ENCODE results near the gene MRPS15.

The MRPS15 gene

DNA sequence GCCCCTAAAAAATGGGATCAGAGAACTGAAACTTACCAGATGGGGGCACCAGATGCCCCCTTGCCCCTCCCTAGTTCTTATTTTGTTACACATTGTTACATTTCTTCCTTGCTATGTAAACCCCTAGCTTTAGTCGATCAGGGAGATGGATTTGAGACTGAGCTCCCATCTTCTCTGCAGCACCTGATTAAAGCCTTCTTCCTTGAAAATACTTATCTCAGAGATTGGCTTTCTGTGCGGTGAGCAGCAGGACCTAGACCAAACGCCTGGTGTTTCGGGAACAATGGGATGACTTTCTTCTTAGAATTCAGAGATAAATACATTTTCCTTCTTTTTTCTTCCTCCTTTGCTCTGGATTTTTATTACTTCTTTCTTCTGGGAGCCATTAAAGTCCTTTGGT, 49.8 kb downstream of the MRPS15 start:
- TF ChIP-seq, protein P1, sequence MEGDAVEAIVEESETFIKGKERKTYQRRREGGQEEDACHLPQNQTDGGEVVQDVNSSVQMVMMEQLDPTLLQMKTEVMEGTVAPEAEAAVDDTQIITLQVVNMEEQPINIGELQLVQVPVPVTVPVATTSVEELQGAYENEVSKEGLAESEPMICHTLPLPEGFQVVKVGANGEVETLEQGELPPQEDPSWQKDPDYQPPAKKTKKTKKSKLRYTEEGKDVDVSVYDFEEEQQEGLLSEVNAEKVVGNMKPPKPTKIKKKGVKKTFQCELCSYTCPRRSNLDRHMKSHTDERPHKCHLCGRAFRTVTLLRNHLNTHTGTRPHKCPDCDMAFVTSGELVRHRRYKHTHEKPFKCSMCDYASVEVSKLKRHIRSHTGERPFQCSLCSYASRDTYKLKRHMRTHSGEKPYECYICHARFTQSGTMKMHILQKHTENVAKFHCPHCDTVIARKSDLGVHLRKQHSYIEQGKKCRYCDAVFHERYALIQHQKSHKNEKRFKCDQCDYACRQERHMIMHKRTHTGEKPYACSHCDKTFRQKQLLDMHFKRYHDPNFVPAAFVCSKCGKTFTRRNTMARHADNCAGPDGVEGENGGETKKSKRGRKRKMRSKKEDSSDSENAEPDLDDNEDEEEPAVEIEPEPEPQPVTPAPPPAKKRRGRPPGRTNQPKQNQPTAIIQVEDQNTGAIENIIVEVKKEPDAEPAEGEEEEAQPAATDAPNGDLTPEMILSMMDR (IDR thresholded peaks at IDR 0.05; ENCODE audit: insufficient read depth, low read length): no peak
- TF ChIP-seq GABPA (IDR thresholded peaks at IDR 0.05; ENCODE audit: low read depth) (no peak), POLR2AphosphoS5 (IDR thresholded peaks at IDR 0.05; ENCODE audit: low read depth) (no peak), SPI1 (IDR thresholded peaks at IDR 0.05; ENCODE audit: borderline replicate concordance, low read depth) (no peak)
- TF ChIP-seq, protein P2, sequence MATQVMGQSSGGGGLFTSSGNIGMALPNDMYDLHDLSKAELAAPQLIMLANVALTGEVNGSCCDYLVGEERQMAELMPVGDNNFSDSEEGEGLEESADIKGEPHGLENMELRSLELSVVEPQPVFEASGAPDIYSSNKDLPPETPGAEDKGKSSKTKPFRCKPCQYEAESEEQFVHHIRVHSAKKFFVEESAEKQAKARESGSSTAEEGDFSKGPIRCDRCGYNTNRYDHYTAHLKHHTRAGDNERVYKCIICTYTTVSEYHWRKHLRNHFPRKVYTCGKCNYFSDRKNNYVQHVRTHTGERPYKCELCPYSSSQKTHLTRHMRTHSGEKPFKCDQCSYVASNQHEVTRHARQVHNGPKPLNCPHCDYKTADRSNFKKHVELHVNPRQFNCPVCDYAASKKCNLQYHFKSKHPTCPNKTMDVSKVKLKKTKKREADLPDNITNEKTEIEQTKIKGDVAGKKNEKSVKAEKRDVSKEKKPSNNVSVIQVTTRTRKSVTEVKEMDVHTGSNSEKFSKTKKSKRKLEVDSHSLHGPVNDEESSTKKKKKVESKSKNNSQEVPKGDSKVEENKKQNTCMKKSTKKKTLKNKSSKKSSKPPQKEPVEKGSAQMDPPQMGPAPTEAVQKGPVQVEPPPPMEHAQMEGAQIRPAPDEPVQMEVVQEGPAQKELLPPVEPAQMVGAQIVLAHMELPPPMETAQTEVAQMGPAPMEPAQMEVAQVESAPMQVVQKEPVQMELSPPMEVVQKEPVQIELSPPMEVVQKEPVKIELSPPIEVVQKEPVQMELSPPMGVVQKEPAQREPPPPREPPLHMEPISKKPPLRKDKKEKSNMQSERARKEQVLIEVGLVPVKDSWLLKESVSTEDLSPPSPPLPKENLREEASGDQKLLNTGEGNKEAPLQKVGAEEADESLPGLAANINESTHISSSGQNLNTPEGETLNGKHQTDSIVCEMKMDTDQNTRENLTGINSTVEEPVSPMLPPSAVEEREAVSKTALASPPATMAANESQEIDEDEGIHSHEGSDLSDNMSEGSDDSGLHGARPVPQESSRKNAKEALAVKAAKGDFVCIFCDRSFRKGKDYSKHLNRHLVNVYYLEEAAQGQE (IDR thresholded peaks at IDR 0.05; ENCODE audit: insufficient replicate concordance, low read depth): no peak
- H3K27ac ChIP-seq (replicated peaks): no peak overlapping the region
- no peak overlapping the region for H3K4me3 ChIP-seq (replicated peaks; ENCODE audit: insufficient read depth, low read length)
- DNase-seq (ENCODE audit: low read depth in 1 of 2, low spot score in 1 of 2): no peak
- no peaks in the 10 kb centered on the region for H3K27me3 ChIP-seq (ENCODE audit: insufficient read depth, poor library complexity, severe bottlenecking)

DNA sequence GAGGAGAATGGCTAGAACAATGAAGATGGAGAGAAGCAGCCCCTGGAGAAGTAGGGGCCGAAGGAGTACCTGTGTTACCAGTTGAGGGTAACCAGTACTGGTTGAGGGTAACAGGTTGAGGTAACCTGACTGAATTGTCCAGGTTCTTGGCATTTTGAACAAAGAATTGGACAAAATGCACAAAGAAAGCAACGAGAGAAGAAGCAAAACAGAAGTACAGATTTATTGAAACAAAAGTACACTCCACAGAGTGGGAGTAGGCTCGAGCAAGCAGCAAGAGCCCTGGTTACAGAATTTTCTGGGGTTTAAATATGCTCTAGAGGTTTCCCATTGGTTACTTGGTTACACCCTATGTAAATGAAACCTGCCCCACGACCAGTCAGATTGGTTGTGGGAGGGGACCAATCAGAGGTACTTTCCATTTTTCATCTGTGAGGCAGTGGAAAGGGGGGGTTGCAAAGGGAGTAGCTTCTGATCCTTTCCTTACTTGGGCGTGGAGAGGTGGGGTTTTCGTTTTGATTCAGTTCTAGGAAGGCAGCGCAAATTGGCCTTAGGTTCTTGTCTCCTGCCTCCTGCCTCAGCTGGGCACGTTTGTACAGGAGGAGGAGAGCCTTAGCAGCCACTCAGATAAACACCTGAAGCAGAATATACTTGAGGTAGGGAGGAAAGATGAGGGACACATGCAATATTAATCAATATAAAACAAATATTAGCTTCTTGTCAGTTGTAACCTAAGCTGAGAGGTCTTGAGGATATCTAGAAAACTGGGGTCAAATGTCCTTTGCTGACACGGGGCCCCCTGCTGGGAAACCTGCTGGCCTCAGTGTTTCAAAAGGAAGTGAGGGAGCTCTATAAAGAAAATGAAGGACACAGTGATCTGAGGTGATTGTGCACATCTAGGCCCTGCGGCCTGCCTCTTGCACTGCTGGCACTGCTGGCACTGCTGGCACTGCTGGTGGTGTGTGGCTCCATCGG, 52.2 kb downstream of the MRPS15 start:
- no peak for TF ChIP-seq POLR2AphosphoS5 (IDR thresholded peaks at IDR 0.05; ENCODE audit: low read depth)
- no peak for TF ChIP-seq SPI1 (IDR thresholded peaks at IDR 0.05; ENCODE audit: borderline replicate concordance, low read depth)
- TF ChIP-seq, protein P2 (IDR thresholded peaks at IDR 0.05; ENCODE audit: insufficient replicate concordance, low read depth): no peak
- no peak for TF ChIP-seq GABPA (IDR thresholded peaks at IDR 0.05; ENCODE audit: low read depth)
- TF ChIP-seq, protein P1 (IDR thresholded peaks at IDR 0.05; ENCODE audit: insufficient read depth, low read length): no peak
- DNase-seq (ENCODE audit: low read depth in 1 of 2, low spot score in 1 of 2): no peak
- H3K4me3 ChIP-seq (replicated peaks; ENCODE audit: insufficient read depth, low read length): no peak overlapping the region
- H3K27me3 ChIP-seq (ENCODE audit: insufficient read depth, poor library complexity, severe bottlenecking): no peaks in the 10 kb centered on the region
- no peak overlapping the region for H3K27ac ChIP-seq (replicated peaks)

DNA sequence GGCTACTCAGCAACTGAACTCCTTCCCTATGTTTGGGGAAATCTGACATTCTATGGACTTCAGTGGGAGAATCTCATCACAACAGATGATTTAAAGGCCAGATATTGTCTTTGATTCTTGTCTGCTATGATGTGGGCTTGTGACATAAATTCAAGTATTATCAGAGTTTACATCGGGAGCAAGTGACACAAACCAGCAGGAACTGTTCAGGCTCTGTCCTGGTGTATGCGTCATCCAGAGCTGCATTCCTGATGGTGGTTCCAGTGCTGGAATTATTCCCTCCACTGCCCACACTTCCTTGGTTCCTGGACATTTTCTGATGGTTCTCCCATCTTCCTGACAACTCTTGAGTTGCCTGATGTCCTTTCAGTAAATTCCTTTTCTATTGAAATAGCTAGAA, 55.7 kb downstream of the MRPS15 start:
- H3K27me3 ChIP-seq (ENCODE audit: insufficient read depth, poor library complexity, severe bottlenecking): no peaks in the 10 kb centered on the region
- no peak for DNase-seq (ENCODE audit: low read depth in 1 of 2, low spot score in 1 of 2)
- TF ChIP-seq GABPA (IDR thresholded peaks at IDR 0.05; ENCODE audit: low read depth) (no peak), SPI1 (IDR thresholded peaks at IDR 0.05; ENCODE audit: borderline replicate concordance, low read depth) (no peak), POLR2AphosphoS5 (IDR thresholded peaks at IDR 0.05; ENCODE audit: low read depth) (no peak)
- TF ChIP-seq, protein P2 (IDR thresholded peaks at IDR 0.05; ENCODE audit: insufficient replicate concordance, low read depth): no peak
- TF ChIP-seq, protein P1 (IDR thresholded peaks at IDR 0.05; ENCODE audit: insufficient read depth, low read length): no peak
- no peak overlapping the region for H3K4me3 ChIP-seq (replicated peaks; ENCODE audit: insufficient read depth, low read length)
- H3K27ac ChIP-seq (replicated peaks): no peak overlapping the region

Measured in HL-60 (cell line).